Stimulated activated naive CD8-positive, alpha-beta T cell treated with anti-CD3 and anti-CD28 coated beads, Interleukin-15, amount 100 ng/mL, for 72 hours (primary cell): Measurements from ENCODE around the gene SELP.
"Not testable (repeated sequence)": the region's sequence is repeated elsewhere in the genome, so short reads cannot be mapped to it uniquely, and the experiment has no call there.

Experiments used
- ATAC-seq: fragments of 150-1000 bp; cut with Tn5 transposase; 2 replicates; pipeline ENCODE4 v1.10.0; 2021; ENCODE audit warnings: mild to moderate bottlenecking, moderate library complexity
- DNase-seq, 2 donors: peaks; one replicate each; pipeline ENCODE4 v3.0.0; 2021 to 2022
- H3K27ac Mint-ChIP-seq, 2 donors: one replicate each; pipeline ENCODE4 v1.8.0; 2022; ENCODE audit warnings: mild to moderate bottlenecking in 2 of 2, mixed read lengths in 2 of 2, moderate library complexity in 2 of 2
- H3K27me3 Mint-ChIP-seq: one replicate; pipeline ENCODE4 v1.8.0; 2022; ENCODE audit warnings: mixed read lengths
- H3K4me1 Mint-ChIP-seq: one replicate; pipeline ENCODE4 v1.8.0; 2022; ENCODE audit warnings: mild to moderate bottlenecking, mixed read lengths
- H3K4me3 Mint-ChIP-seq, 2 donors: one replicate each; pipeline ENCODE4 v1.8.0; 2022; ENCODE audit warnings: mild to moderate bottlenecking in 2 of 2, mixed read lengths in 2 of 2, moderate library complexity in 1 of 2
- H3K9me3 Mint-ChIP-seq, 2 donors: one replicate each; pipeline ENCODE4 v1.8.0; 2022; ENCODE audit warnings: mixed read lengths in 2 of 2

SELP gene

GRCh38 chr1:169630006-169630405 lies at the start of gene SELP:
SELP (minus strand) TSS chr1:169630124; CDS start chr1:169630074, 50 bp downstream.
- H3K9me3 Mint-ChIP-seq = peaks cover 29 to 44% of the 10 kb centered on the region in 2 donors
- H3K27ac Mint-ChIP-seq = no peak within 1 kb of the TSS
- no peak within 1 kb of the TSS for H3K4me3 Mint-ChIP-seq
- DNase-seq = no peak
- no peaks in the 10 kb centered on the region for H3K27me3 Mint-ChIP-seq
- no peak for ATAC-seq
- H3K4me1 Mint-ChIP-seq = peaks cover 67% of the 10 kb centered on the region

GRCh38 chr1:169679692-169680091 lies 49.8 kb upstream of the SELP start:
- Mint-ChIP-seq H3K27ac (no peak overlapping the region), H3K9me3 (no peaks in the 10 kb centered on the region), H3K27me3 (no peaks in the 10 kb centered on the region), H3K4me1 (peaks cover 71% of the 10 kb centered on the region), H3K4me3 (peak overlapping the region in 1 of 2 donors; percentile 81)
- no peak for ATAC-seq
- no peak for DNase-seq

GRCh38 chr1:169676001-169676400 lies 46.1 kb upstream of the SELP start:
- Mint-ChIP-seq H3K27ac (no peak overlapping the region), H3K27me3 (no peaks in the 10 kb centered on the region), H3K4me3 (no peak overlapping the region), H3K4me1 (peaks cover 66% of the 10 kb centered on the region), H3K9me3 (peaks cover 0 to 9% of the 10 kb centered on the region in 2 donors)
- DNase-seq (no peak), ATAC-seq (no peak)

GRCh38 chr1:169670836-169671235 lies 40.9 kb upstream of the SELP start:
- H3K4me3 Mint-ChIP-seq = peak overlapping the region in 1 of 2 donors; percentile 38
- H3K27me3 Mint-ChIP-seq = no peaks in the 10 kb centered on the region
- H3K9me3 Mint-ChIP-seq = peaks cover 13 to 18% of the 10 kb centered on the region in 2 donors
- peaks cover 62% of the 10 kb centered on the region for H3K4me1 Mint-ChIP-seq
- H3K27ac Mint-ChIP-seq = no peak overlapping the region
- DNase-seq (no peak), ATAC-seq (no peak)

GRCh38 chr1:169670244-169670643 lies 40.3 kb upstream of the SELP start:
- ATAC-seq, H3K27me3 Mint-ChIP-seq, DNase-seq: not testable (repeated sequence)
- peaks cover 56% of the 10 kb centered on the region for H3K4me1 Mint-ChIP-seq
- peak overlapping the region; percentile 50 to 74 for H3K27ac Mint-ChIP-seq
- peaks cover 13 to 18% of the 10 kb centered on the region in 2 donors for H3K9me3 Mint-ChIP-seq
- peak overlapping the region in 1 of 2 donors; percentile 38 for H3K4me3 Mint-ChIP-seq

GRCh38 chr1:169667699-169668596 lies 38.0 kb upstream of the SELP start:
- peak overlapping the region; percentile 72 to 76 for H3K4me3 Mint-ChIP-seq
- peak; percentile 40 for ATAC-seq
- peaks cover 13 to 14% of the 10 kb centered on the region in 2 donors for H3K9me3 Mint-ChIP-seq
- H3K4me1 Mint-ChIP-seq = peaks cover 72% of the 10 kb centered on the region
- not testable (repeated sequence) for H3K27me3 Mint-ChIP-seq, DNase-seq
- H3K27ac Mint-ChIP-seq = peak overlapping the region; percentile 89 to 97

GRCh38 chr1:169667227-169667639 lies 37.3 kb upstream of the SELP start:
- peaks cover 76% of the 10 kb centered on the region for H3K4me1 Mint-ChIP-seq
- DNase-seq, H3K27me3 Mint-ChIP-seq: not testable (repeated sequence)
- peak overlapping the region; percentile 72 to 76 for H3K4me3 Mint-ChIP-seq
- peak overlapping the region; percentile 72 to 97 for H3K27ac Mint-ChIP-seq
- peaks cover 8 to 13% of the 10 kb centered on the region in 2 donors for H3K9me3 Mint-ChIP-seq
- ATAC-seq = peak; percentile 84

GRCh38 chr1:169662680-169663079 lies 32.8 kb upstream of the SELP start:
- not testable (repeated sequence) for ATAC-seq, H3K27ac Mint-ChIP-seq, H3K27me3 Mint-ChIP-seq, DNase-seq
- Mint-ChIP-seq H3K4me3 (peak overlapping the region in 1 of 2 donors; percentile 81), H3K4me1 (peaks cover 62% of the 10 kb centered on the region), H3K9me3 (peaks cover 5 to 31% of the 10 kb centered on the region in 2 donors)

- DNase-seq, H3K27ac Mint-ChIP-seq, H3K27me3 Mint-ChIP-seq, H3K4me3 Mint-ChIP-seq, ATAC-seq: not testable (repeated sequence)
- Mint-ChIP-seq H3K9me3 (peaks cover 10 to 40% of the 10 kb centered on the region in 2 donors), H3K4me1 (peaks cover 55% of the 10 kb centered on the region)
These were observed 31.1 kb upstream of the SELP start for GRCh38 chr1:169661066-169661465.

- H3K4me1 Mint-ChIP-seq = peaks cover 48% of the 10 kb centered on the region
- not testable (repeated sequence) for H3K4me3 Mint-ChIP-seq
These were observed 28.9 kb upstream of the SELP start for GRCh38 chr1:169658777-169659176.

GRCh38 chr1:169653873-169654272 lies 23.9 kb upstream of the SELP start:
- Mint-ChIP-seq H3K9me3 (peaks cover 18 to 49% of the 10 kb centered on the region in 2 donors), H3K27me3 (no peaks in the 10 kb centered on the region), H3K4me1 (peaks cover 32% of the 10 kb centered on the region), H3K27ac (no peak overlapping the region), H3K4me3 (no peak overlapping the region)
- ATAC-seq (no peak), DNase-seq (no peak)

More at GRCh38 chr1:169658777-169659176, 28.9 kb upstream of the SELP start:
- Mint-ChIP-seq H3K9me3 (peaks cover 10 to 62% of the 10 kb centered on the region in 2 donors), H3K27ac (peak overlapping the region in 1 of 2 donors; percentile 19)
- H3K27me3 Mint-ChIP-seq, DNase-seq, ATAC-seq: not testable (repeated sequence)

GRCh38 chr1:169651035-169651434 lies 21.1 kb upstream of the SELP start:
- no peak overlapping the region for H3K4me3 Mint-ChIP-seq
- no peaks in the 10 kb centered on the region for H3K27me3 Mint-ChIP-seq
- H3K4me1 Mint-ChIP-seq = peaks cover 32% of the 10 kb centered on the region
- DNase-seq (no peak), ATAC-seq (no peak)
- peaks cover 16 to 27% of the 10 kb centered on the region in 2 donors for H3K9me3 Mint-ChIP-seq
- H3K27ac Mint-ChIP-seq = no peak overlapping the region

- peaks cover 32% of the 10 kb centered on the region for H3K4me1 Mint-ChIP-seq
- no peaks in the 10 kb centered on the region for H3K27me3 Mint-ChIP-seq
These were observed 20.6 kb upstream of the SELP start for GRCh38 chr1:169650551-169650950.

GRCh38 chr1:169648709-169649108 lies 18.8 kb upstream of the SELP start:
- H3K4me1 Mint-ChIP-seq = peaks cover 32% of the 10 kb centered on the region
- H3K4me3 Mint-ChIP-seq = peak overlapping the region in 1 of 2 donors; percentile 68
- H3K27ac Mint-ChIP-seq = peak overlapping the region in 1 of 2 donors; percentile 84
- ATAC-seq = peak; percentile 43
- H3K27me3 Mint-ChIP-seq = no peaks in the 10 kb centered on the region
- DNase-seq = no peak
- peaks cover 5 to 16% of the 10 kb centered on the region in 2 donors for H3K9me3 Mint-ChIP-seq

More at GRCh38 chr1:169650551-169650950, 20.6 kb upstream of the SELP start:
- no peak for ATAC-seq
- Mint-ChIP-seq H3K4me3 (no peak overlapping the region), H3K27ac (no peak overlapping the region), H3K9me3 (peaks cover 16 to 22% of the 10 kb centered on the region in 2 donors)
- no peak for DNase-seq

- peak overlapping the region; percentile 26 to 68 for H3K4me3 Mint-ChIP-seq
- H3K27me3 Mint-ChIP-seq = no peaks in the 10 kb centered on the region
- peaks cover 5 to 16% of the 10 kb centered on the region in 2 donors for H3K9me3 Mint-ChIP-seq
- H3K4me1 Mint-ChIP-seq = peaks cover 32% of the 10 kb centered on the region
- ATAC-seq (peak; percentile 15), DNase-seq (no peak)
- H3K27ac Mint-ChIP-seq = peak overlapping the region in 1 of 2 donors; percentile 84
These were observed 18.3 kb upstream of the SELP start for GRCh38 chr1:169648187-169648586.

- ATAC-seq = peak; percentile 35
- Mint-ChIP-seq H3K4me3 (peak overlapping the region in 1 of 2 donors; percentile 68), H3K27me3 (no peaks in the 10 kb centered on the region), H3K4me1 (peaks cover 32% of the 10 kb centered on the region), H3K27ac (peak overlapping the region in 1 of 2 donors; percentile 84), H3K9me3 (peaks cover 5 to 16% of the 10 kb centered on the region in 2 donors)
- no peak for DNase-seq
These were observed 17.6 kb upstream of the SELP start for GRCh38 chr1:169647512-169647911.
